GM18526 (cell line): ENCODE data around the gene CLDN6.

Experiments used
- POLR2A ChIP-seq: IDR thresholded peaks from 3 replicates; pipeline ENCODE4 v1.6.1; 2011; ENCODE audit not compliant: insufficient read length; ENCODE audit errors: extremely low read depth

CLDN6 gene, protein sequence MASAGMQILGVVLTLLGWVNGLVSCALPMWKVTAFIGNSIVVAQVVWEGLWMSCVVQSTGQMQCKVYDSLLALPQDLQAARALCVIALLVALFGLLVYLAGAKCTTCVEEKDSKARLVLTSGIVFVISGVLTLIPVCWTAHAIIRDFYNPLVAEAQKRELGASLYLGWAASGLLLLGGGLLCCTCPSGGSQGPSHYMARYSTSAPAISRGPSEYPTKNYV

DNA sequence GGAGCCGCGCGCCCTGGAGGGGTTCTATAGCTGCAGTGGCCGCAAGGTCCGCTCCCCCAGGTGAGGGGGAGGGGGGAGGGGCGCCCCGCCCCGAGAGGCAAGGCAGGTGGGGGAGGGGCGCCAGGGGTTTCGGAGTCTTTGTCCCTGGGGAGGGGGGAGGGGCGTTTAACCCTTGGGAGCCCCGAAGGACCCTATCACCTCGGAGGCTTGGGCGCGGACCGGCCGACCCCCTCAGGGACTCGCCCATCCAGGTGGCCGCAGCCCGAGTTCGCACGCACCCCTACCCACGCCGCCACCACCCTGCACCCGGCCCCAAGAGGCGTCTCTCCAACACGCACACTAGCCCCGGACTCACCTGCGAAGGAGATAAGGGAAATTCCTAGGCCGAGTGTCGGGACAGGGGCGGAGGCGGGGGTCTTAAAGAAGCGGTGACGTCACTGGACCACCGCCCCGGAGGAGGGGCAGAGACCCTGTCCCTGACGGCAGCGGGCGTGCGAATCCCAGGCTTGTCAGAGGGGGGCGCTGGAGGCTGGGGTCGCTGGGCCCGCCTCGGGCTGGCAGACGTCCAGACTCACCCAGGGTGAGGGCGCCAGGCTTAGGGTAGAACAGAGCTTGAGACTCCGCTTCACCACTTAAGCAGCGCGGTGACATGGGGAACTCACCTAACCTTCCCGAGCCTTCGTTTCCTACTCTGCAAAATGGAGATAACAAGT lies at the start of gene CLDN6:
CLDN6 (minus strand) TSS at position 390 of the 713 bp plus-strand sequence. CDS start 2,162 bp downstream, outside the sequence.
- no peak for TF ChIP-seq POLR2A

DNA sequence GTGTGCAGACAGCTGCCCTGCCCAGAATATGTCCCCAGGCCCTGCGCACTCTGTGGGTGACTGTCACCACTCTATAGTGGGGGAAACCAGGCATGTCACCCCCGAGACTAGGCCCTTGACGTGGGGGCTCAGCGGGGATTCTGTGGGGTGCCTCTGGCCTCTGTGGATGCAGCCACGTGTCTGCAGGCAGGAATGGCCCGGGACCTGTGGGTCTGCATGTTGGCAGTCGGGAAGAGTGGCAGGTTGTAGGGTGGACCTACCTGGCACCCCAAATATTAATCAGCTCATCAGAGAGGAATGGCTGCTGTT lies 48.4 kb upstream of the CLDN6 start:
- TF ChIP-seq POLR2A = no peak

DNA sequence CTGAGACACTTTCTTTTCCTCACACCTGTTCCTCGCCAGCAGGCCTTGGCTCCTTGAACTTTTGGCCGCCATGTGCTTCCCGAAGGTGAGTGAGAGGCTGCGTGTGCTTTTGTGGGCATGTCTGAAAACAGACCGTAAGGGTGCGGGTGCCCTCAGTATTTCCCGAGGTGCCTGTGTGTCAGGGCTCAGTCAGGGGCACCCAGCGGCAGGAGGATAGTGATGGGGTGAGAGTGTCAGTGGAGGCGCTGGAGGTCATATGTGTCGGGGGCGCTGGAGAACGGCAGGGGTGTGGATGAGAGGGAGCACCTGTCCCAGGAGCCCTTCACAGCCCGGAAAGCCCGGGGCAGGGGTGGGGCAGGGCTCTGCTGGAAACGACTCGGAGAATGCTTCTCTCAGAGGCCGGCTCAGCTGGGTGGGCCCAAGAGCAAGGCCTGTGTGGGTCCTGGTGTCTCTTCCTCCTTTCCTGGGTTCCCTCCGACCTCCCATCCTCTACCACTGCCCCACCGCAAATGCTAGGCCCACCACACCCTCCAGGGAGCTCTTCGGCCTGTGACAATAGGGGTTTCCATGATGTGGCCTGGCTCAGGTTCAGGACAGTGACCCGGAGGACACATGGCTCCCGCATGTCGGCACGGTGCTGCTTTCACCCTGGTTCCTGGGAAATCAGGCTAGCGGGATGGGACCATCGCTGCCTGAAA lies 47.9 kb upstream of the CLDN6 start:
- TF ChIP-seq POLR2A = no peak

DNA sequence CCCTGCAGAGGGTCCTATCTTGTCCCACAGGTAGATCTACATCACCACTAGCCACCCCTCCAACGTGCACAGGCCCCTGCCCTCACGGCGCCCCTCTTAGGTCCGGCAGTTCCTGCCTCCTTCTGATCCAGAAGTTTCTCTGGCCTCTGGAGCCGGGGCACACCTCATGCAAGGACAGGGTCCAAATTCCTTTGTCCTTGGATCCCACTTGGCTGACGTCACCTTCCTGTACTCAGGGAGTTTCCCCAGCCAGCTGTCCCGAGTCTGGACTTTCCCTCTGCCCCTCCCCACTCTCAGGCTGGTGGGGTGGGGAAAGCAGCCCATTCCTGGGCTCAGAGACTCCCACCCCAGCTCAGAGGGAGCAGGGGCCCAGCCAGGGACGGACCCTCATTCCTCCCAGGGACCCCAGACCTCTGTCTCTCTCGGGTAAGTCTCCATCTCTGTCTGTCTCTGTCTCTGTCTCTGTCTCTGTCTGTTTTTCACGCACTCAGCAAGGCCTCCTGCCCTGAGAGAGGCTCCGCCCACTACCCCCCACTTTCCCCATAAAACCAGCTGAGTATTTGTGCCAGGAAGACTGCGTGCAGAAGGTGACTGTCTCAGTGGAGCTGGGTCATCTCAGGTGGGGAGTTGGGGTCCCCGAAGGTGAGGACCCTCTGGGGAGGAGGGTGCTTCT lies 47.2 kb upstream of the CLDN6 start, which contains the start of gene IL32:
IL32 (plus strand) TSS at position 572 of the 673 bp plus-strand sequence. CDS start 172 bp downstream, outside the sequence.
- TF ChIP-seq POLR2A = no peak

DNA sequence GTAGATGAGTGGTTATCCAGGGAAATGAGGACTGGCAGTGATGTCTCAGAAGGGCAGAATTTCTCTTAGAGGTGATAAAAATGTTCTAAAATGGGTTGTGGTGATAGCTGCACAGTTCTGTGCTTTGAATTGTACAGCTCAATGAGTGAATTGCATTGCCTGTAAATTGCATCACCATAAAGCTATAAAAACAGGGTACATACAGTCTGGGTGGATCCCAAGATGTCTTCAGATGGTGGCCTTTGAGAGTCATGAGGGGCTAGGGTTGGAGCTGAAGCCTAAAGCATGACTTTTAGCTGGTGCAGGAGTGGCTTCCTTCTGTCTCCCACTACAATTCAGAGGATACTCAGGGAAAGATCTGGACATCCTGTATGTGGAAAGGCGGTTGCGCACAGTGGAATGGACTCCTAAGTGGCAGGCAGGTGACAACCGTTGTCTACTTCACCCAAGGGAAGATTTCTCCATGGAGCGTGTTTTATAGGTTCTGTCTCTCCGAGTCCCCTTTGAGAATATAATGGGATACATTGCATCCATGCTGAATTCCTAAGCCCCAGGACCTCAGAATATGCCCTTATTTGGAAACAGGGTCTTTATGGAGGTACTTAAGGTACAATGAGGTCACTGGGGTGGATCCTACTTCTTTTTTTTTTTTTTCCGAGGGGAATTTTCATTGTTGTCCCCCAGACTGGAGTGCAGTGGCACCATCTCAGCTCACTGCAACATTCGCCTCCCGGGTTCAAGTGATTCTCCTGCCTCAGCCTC lies 45.8 kb upstream of the CLDN6 start:
- no peak for TF ChIP-seq POLR2A

DNA sequence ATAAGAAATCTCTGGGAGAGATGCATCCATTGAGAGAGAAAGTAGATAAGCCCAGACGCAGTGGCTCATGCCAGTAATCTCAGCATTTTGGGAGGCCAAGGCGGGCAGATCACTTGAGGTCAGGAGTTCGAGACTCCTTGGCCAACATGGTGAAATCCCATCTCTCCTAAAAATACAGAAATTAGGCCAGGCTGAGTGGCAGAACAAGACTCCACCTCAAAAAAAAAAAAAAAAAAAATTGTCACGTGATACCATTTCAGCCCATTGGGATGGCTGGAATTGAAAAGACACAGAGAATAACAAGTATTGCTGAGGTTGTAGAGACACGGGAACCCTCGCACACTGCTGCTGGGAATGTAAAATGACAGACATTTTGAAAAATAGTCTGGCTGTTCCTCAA lies 44.6 kb upstream of the CLDN6 start:
- TF ChIP-seq POLR2A = no peak

DNA sequence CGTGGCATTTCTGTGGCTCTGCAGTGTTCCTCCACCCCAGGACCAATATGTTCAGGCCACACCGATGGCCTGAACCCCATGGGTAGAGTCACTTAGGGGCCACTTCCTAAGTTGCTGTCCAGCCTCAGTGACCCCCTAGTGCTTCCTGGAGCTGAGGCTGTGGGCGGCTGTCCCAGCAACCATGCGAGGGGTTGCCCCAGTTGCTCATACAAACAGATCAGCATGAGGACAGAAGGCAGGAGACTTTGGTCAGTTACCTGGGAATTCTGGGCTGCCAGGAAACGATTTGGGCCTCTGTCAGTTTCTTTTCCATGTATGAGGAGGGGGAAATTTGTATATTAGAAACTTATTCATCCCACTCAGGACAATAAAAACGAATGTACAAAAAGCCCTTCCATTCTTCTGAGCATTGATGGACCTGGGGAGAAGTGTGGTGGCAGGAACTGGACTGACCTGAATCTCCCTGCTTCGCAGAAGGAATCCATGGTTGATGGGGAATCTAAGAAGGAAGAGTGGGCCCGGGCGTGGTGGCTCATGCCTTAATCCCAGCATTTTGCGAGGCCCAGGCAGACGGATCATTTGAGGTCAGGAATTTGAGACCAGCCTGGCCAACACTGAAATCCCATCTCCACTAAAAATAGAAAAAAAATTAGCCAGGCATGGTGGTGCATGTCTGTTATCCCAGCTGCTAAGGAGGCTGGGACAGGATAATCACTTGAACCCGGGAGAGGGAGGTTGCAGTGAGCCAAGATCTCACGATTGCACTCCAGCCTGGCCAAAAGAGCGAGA lies 42.5 kb upstream of the CLDN6 start:
- TF ChIP-seq POLR2A = no peak

DNA sequence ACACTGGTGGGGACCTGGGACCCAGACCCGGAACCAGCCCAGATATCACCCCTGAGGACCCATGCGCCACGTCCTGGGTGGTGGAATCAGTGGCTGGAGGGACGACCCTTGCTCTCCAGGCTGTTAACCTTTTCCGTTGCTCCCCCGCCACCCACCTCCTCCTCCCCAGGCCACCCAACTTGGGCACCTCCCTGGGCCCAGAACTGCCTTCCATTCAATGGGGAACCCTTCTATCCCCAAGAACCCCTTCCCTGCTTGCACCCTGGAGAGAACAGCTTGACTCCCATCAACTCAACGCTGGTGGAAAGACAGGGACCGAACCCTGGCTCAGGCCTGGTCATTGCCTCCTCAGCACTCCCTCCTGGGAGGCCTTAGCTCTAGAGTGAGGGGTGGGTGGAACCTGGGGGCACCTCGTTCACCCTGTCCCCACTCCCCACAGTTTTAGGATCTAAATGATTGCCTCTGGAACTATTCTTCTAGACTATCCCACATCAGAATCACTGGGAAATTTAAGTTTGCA lies 41.8 kb upstream of the CLDN6 start:
- no peak for TF ChIP-seq POLR2A

DNA sequence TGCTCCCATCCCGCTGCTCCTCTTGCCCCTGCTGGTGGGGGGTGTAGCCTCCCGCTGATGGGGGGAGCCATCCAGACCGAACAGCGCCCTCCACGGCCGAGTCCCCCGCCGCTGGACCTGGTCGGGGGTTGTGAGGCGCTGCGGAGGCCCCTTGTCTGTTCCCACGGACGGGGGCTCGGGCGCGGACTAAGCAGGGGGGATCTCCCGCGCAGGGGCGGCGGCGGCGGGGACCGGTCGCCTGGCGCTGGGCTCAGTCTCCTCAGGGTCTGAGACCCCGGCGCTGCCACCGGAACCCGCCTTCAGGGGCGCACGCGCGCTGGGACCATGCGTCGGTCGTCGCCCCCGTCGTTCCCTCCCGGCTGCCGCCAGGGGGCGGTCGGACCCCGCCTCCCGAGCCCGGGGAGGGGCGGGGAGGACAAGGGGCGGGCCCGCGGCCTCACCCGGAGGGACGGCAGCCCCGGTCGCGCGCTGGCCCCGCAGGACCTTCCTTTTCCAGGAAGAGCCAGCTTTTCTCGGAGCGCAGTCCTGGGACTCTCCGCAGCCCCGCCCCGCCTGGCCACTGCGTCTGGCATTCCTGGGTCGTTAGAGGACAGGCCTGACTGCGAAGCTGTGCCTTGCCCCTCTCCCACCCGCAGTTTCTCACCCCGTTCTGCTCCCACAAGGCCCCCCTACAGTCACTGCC lies 41.2 kb upstream of the CLDN6 start:
- TF ChIP-seq POLR2A = peak; percentile 63

DNA sequence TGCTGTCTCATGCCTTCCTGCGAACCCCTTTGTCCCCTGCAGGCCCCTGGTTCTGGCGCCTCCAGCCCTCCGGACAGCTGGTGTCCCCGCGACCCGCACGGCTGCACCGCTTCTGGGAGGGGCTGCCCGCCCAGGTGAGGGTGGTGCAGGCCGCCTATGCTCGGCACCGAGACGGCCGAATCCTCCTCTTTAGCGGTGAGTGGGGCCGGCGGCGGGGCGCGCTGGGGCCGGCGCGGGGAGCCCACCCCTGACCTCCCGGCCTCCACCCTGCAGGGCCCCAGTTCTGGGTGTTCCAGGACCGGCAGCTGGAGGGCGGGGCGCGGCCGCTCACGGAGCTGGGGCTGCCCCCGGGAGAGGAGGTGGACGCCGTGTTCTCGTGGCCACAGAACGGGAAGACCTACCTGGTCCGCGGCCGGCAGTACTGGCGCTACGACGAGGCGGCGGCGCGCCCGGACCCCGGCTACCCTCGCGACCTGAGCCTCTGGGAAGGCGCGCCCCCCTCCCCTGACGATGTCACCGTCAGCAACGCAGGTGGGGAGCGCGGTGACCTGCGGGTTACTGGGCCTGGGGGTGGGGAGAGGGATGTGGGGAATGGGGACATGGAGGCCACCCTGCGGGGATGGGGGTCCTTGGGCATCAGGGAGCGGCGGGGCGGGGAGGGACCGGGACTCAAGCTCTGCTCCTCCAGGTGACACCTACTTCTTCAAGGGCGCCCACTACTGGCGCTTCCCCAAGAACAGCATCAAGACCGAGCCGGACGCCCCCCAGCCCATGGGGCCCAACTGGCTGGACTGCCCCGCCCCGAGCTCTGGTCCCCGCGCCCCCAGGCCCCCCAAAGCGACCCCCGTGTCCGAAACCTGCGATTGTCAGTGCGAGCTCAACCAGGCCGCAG lies 40.4 kb upstream of the CLDN6 start:
- TF ChIP-seq POLR2A = no peak

DNA sequence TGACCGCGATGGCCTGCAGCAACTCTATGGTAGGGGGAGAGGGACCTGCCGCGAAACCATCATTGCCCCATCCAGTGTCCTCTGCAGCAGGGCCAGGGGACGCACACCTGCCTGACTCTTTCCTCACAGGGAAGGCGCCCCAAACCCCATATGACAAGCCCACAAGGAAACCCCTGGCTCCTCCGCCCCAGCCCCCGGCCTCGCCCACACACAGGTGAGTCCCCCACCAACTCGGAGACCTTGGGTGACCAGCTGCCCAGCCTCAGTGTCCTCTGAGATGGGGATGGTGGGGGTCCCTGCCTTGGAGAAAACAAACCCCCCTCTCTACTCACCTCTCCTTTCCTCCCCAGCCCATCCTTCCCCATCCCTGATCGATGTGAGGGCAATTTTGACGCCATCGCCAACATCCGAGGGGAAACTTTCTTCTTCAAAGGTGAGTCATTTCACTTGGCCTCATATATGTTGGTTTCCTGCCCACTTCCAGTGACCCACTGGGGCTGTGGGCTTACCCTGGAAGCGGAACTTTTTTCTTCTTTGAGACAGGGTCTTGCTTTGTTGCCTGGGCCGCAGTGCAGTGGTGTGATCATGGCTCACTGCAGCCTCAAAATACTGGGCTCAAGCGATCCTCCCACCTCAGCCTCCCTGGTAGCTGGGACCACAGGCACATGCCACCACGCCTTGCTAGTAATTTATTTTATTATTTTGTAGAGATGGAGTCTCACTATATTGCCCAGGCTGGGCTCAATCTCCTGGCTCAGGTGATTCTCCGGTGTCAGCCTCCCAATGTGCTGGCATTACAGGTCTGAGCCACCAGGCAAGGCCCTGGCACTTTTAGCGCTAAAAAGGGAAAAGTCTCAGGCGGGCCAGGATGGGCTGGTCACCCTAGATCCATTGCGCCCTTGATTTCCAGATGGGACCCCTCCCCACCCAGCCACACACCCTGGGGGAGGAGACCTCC lies 39.5 kb upstream of the CLDN6 start:
- TF ChIP-seq POLR2A = no peak
